ENCODE data around the gene ASTN2.

Gene ASTN2

GRCh38 chr9:117035546-117035945 lies 379.3 kb downstream of the ASTN2 start:
- TF ChIP-seq CTCF (IDR thresholded peaks at IDR 0.05; ENCODE audit: low read length) (no peak), EZH2 (IDR thresholded peaks at IDR 0.05; ENCODE audit: borderline replicate concordance, low read length) (no peak)
- H3F3A ChIP-seq (ENCODE audit: insufficient read depth, low read length), result no peaks in the 10 kb centered on the region
- no peak overlapping the region for H3K9ac ChIP-seq (ENCODE audit: low read length)
- no peaks in the 10 kb centered on the region for H3K4me1 ChIP-seq (ENCODE audit: insufficient read depth, low read length, severe bottlenecking)
- H3K4me2 ChIP-seq (ENCODE audit: low read length), result no peak overlapping the region
- H2AFZ ChIP-seq (ENCODE audit: low read length), result no peak overlapping the region
- H4K20me1 ChIP-seq (ENCODE audit: insufficient read depth, low read length), result no peaks in the 10 kb centered on the region
- H3K27me3 ChIP-seq (ENCODE audit: insufficient read depth, low read length), result no peaks in the 10 kb centered on the region
- no peaks in the 10 kb centered on the region for H3K9me2 ChIP-seq (ENCODE audit: low read depth, low read length)
- H3K4me3 ChIP-seq (ENCODE audit: low read depth, low read length, poor library complexity, severe bottlenecking), result no peak overlapping the region
- H3K79me2 ChIP-seq (ENCODE audit: insufficient read depth, low read length), result no peaks in the 10 kb centered on the region
- H3K36me3 ChIP-seq (ENCODE audit: insufficient read depth, low read length), result no peaks in the 10 kb centered on the region
- H3K27ac ChIP-seq (ENCODE audit: low read depth, low read length, poor library complexity, severe bottlenecking), result no peak overlapping the region
- H3K9me3 ChIP-seq (ENCODE audit: low read length), result no peaks in the 10 kb centered on the region

- Histone ChIP-seq H3K9me3 (ENCODE audit: low read length) (no peaks in the 10 kb centered on the region), H3K27me3 (ENCODE audit: insufficient read depth, low read length) (no peaks in the 10 kb centered on the region), H3K4me3 (ENCODE audit: low read depth, low read length, poor library complexity, severe bottlenecking) (no peak overlapping the region), H3K27ac (ENCODE audit: low read depth, low read length, poor library complexity, severe bottlenecking) (no peak overlapping the region), H3K9ac (ENCODE audit: low read length) (no peak overlapping the region), H2AFZ (ENCODE audit: low read length) (no peak overlapping the region), H3K4me1 (ENCODE audit: insufficient read depth, low read length, severe bottlenecking) (no peaks in the 10 kb centered on the region), H3F3A (ENCODE audit: insufficient read depth, low read length) (no peaks in the 10 kb centered on the region), H3K4me2 (ENCODE audit: low read length) (no peak overlapping the region), H3K36me3 (ENCODE audit: insufficient read depth, low read length) (no peaks in the 10 kb centered on the region), H3K9me2 (ENCODE audit: low read depth, low read length) (no peaks in the 10 kb centered on the region), H3K79me2 (ENCODE audit: insufficient read depth, low read length) (no peaks in the 10 kb centered on the region), H4K20me1 (ENCODE audit: insufficient read depth, low read length) (no peaks in the 10 kb centered on the region)
- TF ChIP-seq EZH2 (IDR thresholded peaks at IDR 0.05; ENCODE audit: borderline replicate concordance, low read length), result no peak
- TF ChIP-seq CTCF (IDR thresholded peaks at IDR 0.05; ENCODE audit: low read length), result no peak
Observed at GRCh38 chr9:117034866-117035265, 380.0 kb downstream of the ASTN2 start.

GRCh38 chr9:117030254-117030768 lies 384.5 kb downstream of the ASTN2 start:
- no peaks in the 10 kb centered on the region for H3K9me2 ChIP-seq (ENCODE audit: low read depth, low read length)
- H3F3A ChIP-seq (ENCODE audit: insufficient read depth, low read length), result no peaks in the 10 kb centered on the region
- H3K79me2 ChIP-seq (ENCODE audit: insufficient read depth, low read length), result no peaks in the 10 kb centered on the region
- H3K4me2 ChIP-seq (ENCODE audit: low read length), result no peak overlapping the region
- TF ChIP-seq EZH2 (IDR thresholded peaks at IDR 0.05; ENCODE audit: borderline replicate concordance, low read length) (no peak), CTCF (IDR thresholded peaks at IDR 0.05; ENCODE audit: low read length) (no peak)
- H3K27me3 ChIP-seq (ENCODE audit: insufficient read depth, low read length), result no peaks in the 10 kb centered on the region
- H3K36me3 ChIP-seq (ENCODE audit: insufficient read depth, low read length), result no peaks in the 10 kb centered on the region
- no peaks in the 10 kb centered on the region for H3K9me3 ChIP-seq (ENCODE audit: low read length)
- no peak overlapping the region for H3K27ac ChIP-seq (ENCODE audit: low read depth, low read length, poor library complexity, severe bottlenecking)
- no peak overlapping the region for H3K9ac ChIP-seq (ENCODE audit: low read length)
- H2AFZ ChIP-seq (ENCODE audit: low read length), result no peak overlapping the region
- no peak overlapping the region for H3K4me3 ChIP-seq (ENCODE audit: low read depth, low read length, poor library complexity, severe bottlenecking)
- no peaks in the 10 kb centered on the region for H4K20me1 ChIP-seq (ENCODE audit: insufficient read depth, low read length)
- H3K4me1 ChIP-seq (ENCODE audit: insufficient read depth, low read length, severe bottlenecking), result no peaks in the 10 kb centered on the region

Measured in OCI-LY1 (cell line).